NCI-H2171 treated with DMSO at 0.1 percent for 48 hours (cell line): ENCODE results near the gene KRTAP4-8.
"Not testable (repeated sequence)": the region's sequence is repeated elsewhere in the genome, so short reads cannot be mapped to it uniquely, and the experiment has no call there.

Experiments used
- DNase-seq: peaks from one replicate; lab custom pipeline; 2025; lab: John Stamatoyannopoulos, UW

KRTAP4-8 gene

GRCh38 chr17:41108728-41109386 lies 10.9 kb upstream of the KRTAP4-8 start:
- DNase-seq = not testable (repeated sequence)

GRCh38 chr17:41107941-41108450 lies 10.1 kb upstream of the KRTAP4-8 start:
- no peak for DNase-seq

- not testable (repeated sequence) for DNase-seq
Observed at GRCh38 chr17:41105347-41105746, 7.4 kb upstream of the KRTAP4-8 start, which contains the start of gene KRTAP4-9. Gene KRTAP4-9 (plus strand): TSS chr17:41105389. CDS start chr17:41105389, 0 bp downstream.

- DNase-seq = not testable (repeated sequence)
Observed at GRCh38 chr17:41104386-41105038, 6.6 kb upstream of the KRTAP4-8 start.

- no peak for DNase-seq
Observed at GRCh38 chr17:41103896-41104295, 6.0 kb upstream of the KRTAP4-8 start.

GRCh38 chr17:41101586-41102259 lies 3.8 kb upstream of the KRTAP4-8 start, which contains the start of gene KRTAP4-16:
Gene KRTAP4-16 (minus strand): TSS chr17:41102209. CDS start chr17:41102209, 0 bp downstream.
- no peak for DNase-seq

GRCh38 chr17:41099682-41100480 lies 1.9 kb upstream of the KRTAP4-8 start:
- DNase-seq = not testable (repeated sequence)

- no peak for DNase-seq
Observed at GRCh38 chr17:41098481-41098880, 539 bp upstream of the KRTAP4-8 start.

- no peak for DNase-seq
Observed at GRCh38 chr17:41096055-41096454, 1.9 kb downstream of the KRTAP4-8 start.

GRCh38 chr17:41088760-41089352 lies 9.1 kb downstream of the KRTAP4-8 start:
- DNase-seq = not testable (repeated sequence)

GRCh38 chr17:41084100-41084856 lies 13.7 kb downstream of the KRTAP4-8 start, which contains the start of gene KRTAP4-7:
Gene KRTAP4-7 (plus strand): TSS chr17:41084150. CDS start chr17:41084207, 57 bp downstream.
- DNase-seq = not testable (repeated sequence)

- DNase-seq = not testable (repeated sequence)
Observed at GRCh38 chr17:41083427-41083826, 14.5 kb downstream of the KRTAP4-8 start.

GRCh38 chr17:41082626-41083025 lies 15.3 kb downstream of the KRTAP4-8 start:
- no peak for DNase-seq

- no peak for DNase-seq
Observed at GRCh38 chr17:41076788-41077187, 21.2 kb downstream of the KRTAP4-8 start.

- no peak for DNase-seq
Observed at GRCh38 chr17:41073676-41074075, 24.3 kb downstream of the KRTAP4-8 start.

- no peak for DNase-seq
Observed at GRCh38 chr17:41071606-41072360, 26.2 kb downstream of the KRTAP4-8 start.

GRCh38 chr17:41069031-41069430 lies 28.9 kb downstream of the KRTAP4-8 start:
- DNase-seq = no peak

GRCh38 chr17:41067281-41067680 lies 30.7 kb downstream of the KRTAP4-8 start:
- no peak for DNase-seq

- DNase-seq = no peak
Observed at GRCh38 chr17:41065829-41066624, 31.9 kb downstream of the KRTAP4-8 start, which contains the start of gene KRTAP2-4. Gene KRTAP2-4 (minus strand): TSS chr17:41065879. CDS start chr17:41065845, 34 bp downstream.
